H9 (cell line): Measurements from ENCODE around the gene DENND5A. TPM values are rescaled to one million over a fixed set of nuclear protein-coding genes. Genes with fewer than 3 reads are reported as not detected.
A peak's percentile ranks its signal among the peaks of the same experiment; 100 is the strongest.
"Not testable (repeated sequence)": the region's sequence is repeated elsewhere in the genome, so short reads cannot be mapped to it uniquely, and the experiment has no call there.

Source experiments
- DNase-seq: peaks from one replicate; pipeline ENCODE4 v3.0.0-alpha.2; 2017
- H2AFZ ChIP-seq: one replicate; pipeline ENCODE4 v1.6.1; 2013; ENCODE audit warnings: mild to moderate bottlenecking, low read length, control low read depth, moderate library complexity
- H2AK5ac ChIP-seq: 2 replicates; pipeline ENCODE4 v1.6.1; 2013; ENCODE audit warnings: low read length, control low read depth, mixed read lengths; ENCODE audit not compliant: insufficient read length
- H2BK120ac ChIP-seq: one replicate; pipeline ENCODE4 v1.6.1; 2013; ENCODE audit warnings: low read depth, mild to moderate bottlenecking, low read length, control low read depth, inconsistent platforms; ENCODE audit not compliant: poor library complexity, severe bottlenecking
- H2BK12ac ChIP-seq: 2 replicates; pipeline ENCODE4 v1.6.1; 2013; ENCODE audit warnings: low read length, control low read depth, mixed read lengths, low read depth; ENCODE audit not compliant: insufficient read length
- H2BK15ac ChIP-seq: 2 replicates; pipeline ENCODE4 v1.6.1; 2013; ENCODE audit warnings: low read depth, low read length, control low read depth
- H2BK20ac ChIP-seq: one replicate; pipeline ENCODE4 v1.6.1; 2013; ENCODE audit warnings: low read depth, mild to moderate bottlenecking, low read length, control low read depth, inconsistent platforms; ENCODE audit not compliant: poor library complexity, severe bottlenecking
- H2BK5ac ChIP-seq: 2 replicates; pipeline ENCODE4 v1.6.1; 2013; ENCODE audit warnings: low read length, control low read depth, mixed read lengths; ENCODE audit not compliant: insufficient read length
- H3K14ac ChIP-seq: 2 replicates; pipeline ENCODE4 v1.6.1; 2013; ENCODE audit warnings: low read length, control low read depth; ENCODE audit not compliant: insufficient read depth
- H3K18ac ChIP-seq: 2 replicates; pipeline ENCODE4 v1.6.1; 2013; ENCODE audit warnings: low read depth, mild to moderate bottlenecking, mixed read lengths, low read length, control low read depth; ENCODE audit not compliant: insufficient read length
- H3K23ac ChIP-seq: 2 replicates; pipeline ENCODE4 v1.6.1; 2013; ENCODE audit warnings: low read length, control low read depth, mixed read lengths, low read depth; ENCODE audit not compliant: insufficient read length
- H3K23me2 ChIP-seq: 2 replicates; pipeline ENCODE4 v1.6.1; 2013; ENCODE audit warnings: low read depth, mild to moderate bottlenecking, mixed read lengths, low read length, control low read depth; ENCODE audit not compliant: insufficient read length, poor library complexity, severe bottlenecking
- H3K27ac ChIP-seq: 2 replicates; pipeline ENCODE4 v1.5.1; 2013; ENCODE audit warnings: low read length, control low read depth, mixed read lengths, low read depth; ENCODE audit not compliant: insufficient read length
- H3K27me3 ChIP-seq: 2 replicates; pipeline ENCODE4 v1.6.1; 2013; ENCODE audit warnings: low read length, control low read depth, inconsistent platforms; ENCODE audit not compliant: insufficient read depth
- H3K4ac ChIP-seq: 2 replicates; pipeline ENCODE4 v1.6.1; 2013; ENCODE audit warnings: low read depth, mild to moderate bottlenecking, control low read depth, inconsistent platforms, low read length, moderate library complexity
- H3K4me1 ChIP-seq: 2 replicates; pipeline ENCODE4 v1.6.1; 2013; ENCODE audit warnings: low read length, control low read depth, inconsistent platforms; ENCODE audit not compliant: insufficient read depth
- H3K4me2 ChIP-seq: 2 replicates; pipeline ENCODE4 v1.6.1; 2013; ENCODE audit warnings: low read length, control low read depth, mixed read lengths; ENCODE audit not compliant: insufficient read length, insufficient read depth
- H3K56ac ChIP-seq: 2 replicates; pipeline ENCODE4 v1.6.1; 2013; ENCODE audit warnings: low read depth, mild to moderate bottlenecking, mixed read lengths, low read length, control low read depth; ENCODE audit not compliant: insufficient read length
- H3K79me1 ChIP-seq: 2 replicates; pipeline ENCODE4 v1.6.1; 2013; ENCODE audit warnings: low read depth, mild to moderate bottlenecking, moderate library complexity, low read length, control low read depth, inconsistent platforms; ENCODE audit not compliant: insufficient read depth, poor library complexity, severe bottlenecking
- H3K79me2 ChIP-seq: 2 replicates; pipeline ENCODE4 v1.6.1; 2013; ENCODE audit warnings: low read length, control low read depth, inconsistent platforms; ENCODE audit not compliant: insufficient read depth
- H3K9ac ChIP-seq: 2 replicates; pipeline ENCODE4 v1.6.1; 2013; ENCODE audit warnings: low read length, control low read depth, mixed read lengths; ENCODE audit not compliant: insufficient read length; ENCODE audit errors: extremely low read depth
- H3K9me3 ChIP-seq: one replicate; pipeline ENCODE4 v1.6.1; 2013; ENCODE audit warnings: low read depth, low read length, inconsistent platforms; ENCODE audit not compliant: control insufficient read depth
- H3T11ph ChIP-seq: one replicate; pipeline ENCODE4 v1.6.1; 2013; ENCODE audit warnings: mild to moderate bottlenecking, low read length, control low read depth, inconsistent platforms
- H4K20me1 ChIP-seq: one replicate; pipeline ENCODE4 v1.6.1; 2013; ENCODE audit not compliant: control insufficient read depth, insufficient read length, insufficient read depth
- H4K5ac ChIP-seq: 2 replicates; pipeline ENCODE4 v1.6.1; 2013; ENCODE audit warnings: low read depth, mild to moderate bottlenecking, mixed read lengths, low read length, control low read depth; ENCODE audit not compliant: insufficient read length
- H4K8ac ChIP-seq: replicated peaks from 2 replicates; pipeline ENCODE4 v1.6.1; 2013; ENCODE audit warnings: low read length, control low read depth, mixed read lengths, low read depth; ENCODE audit not compliant: insufficient read length
- H4K91ac ChIP-seq: 2 replicates; pipeline ENCODE4 v1.6.1; 2013; ENCODE audit warnings: low read depth, mild to moderate bottlenecking, moderate library complexity, mixed read lengths, low read length, control low read depth; ENCODE audit not compliant: insufficient read length
- H3K27ac Mint-ChIP-seq, 3 experiments: 2 replicates in 2 of 3; 3 replicates in 1 of 3; pipeline ENCODE4 v1.8.0; 2020 to 2021; ENCODE audit warnings: mixed read lengths in 3 of 3, mild to moderate bottlenecking in 1 of 3, moderate library complexity in 1 of 3
- H3K27me3 Mint-ChIP-seq: 2 replicates; pipeline ENCODE4 v1.8.0; 2021; ENCODE audit warnings: low read depth, mild to moderate bottlenecking, moderate library complexity, mixed read lengths
- H3K36me3 Mint-ChIP-seq, 3 experiments: 2 replicates in 2 of 3; 3 replicates in 1 of 3; pipeline ENCODE4 v1.8.0; 2020 to 2021; ENCODE audit warnings: low read depth in 3 of 3, mixed read lengths in 3 of 3; ENCODE audit not compliant: insufficient read depth in 1 of 3
- H3K4me1 Mint-ChIP-seq, 2 experiments: 2 replicates each; pipeline ENCODE4 v1.8.0; 2020; ENCODE audit warnings: mixed read lengths in 2 of 2
- H3K4me3 Mint-ChIP-seq, 2 experiments: 2 replicates in 1 of 2; 3 replicates in 1 of 2; pipeline ENCODE4 v1.8.0; 2020 to 2021; ENCODE audit warnings: mild to moderate bottlenecking in 2 of 2, mixed read lengths in 2 of 2, moderate library complexity in 1 of 2
- H3K9me3 Mint-ChIP-seq, 2 experiments: 2 replicates in 1 of 2; 3 replicates in 1 of 2; pipeline ENCODE4 v1.8.0; 2020; ENCODE audit warnings: mild to moderate bottlenecking in 2 of 2, mixed read lengths in 2 of 2, moderate library complexity in 1 of 2
- CTCF ChIP-seq: fragments of 200-600 bp; sonication (generic); conservative IDR thresholded peaks from 3 replicates; pipeline ENCODE4 v1.8.0; 2021; ENCODE audit warnings: antibody characterized with exemption, mild to moderate bottlenecking
- WGBS: extraction: QIAGEN DNeasy Blood & Tissue Kit; methylation state at CpG from one replicate; pipeline ENCODE4 v1.1.7; 2013; ENCODE audit warnings: missing lambda C conversion rate, low lambda C conversion rate, mixed read lengths; ENCODE audit not compliant: insufficient read length; ENCODE audit errors: extremely low coverage; 5-methylcytosine and 5-hydroxymethylcytosine counted together
- total RNA-seq: library from RNA; stranded (reverse); gene quantifications from 2 replicates; pipeline ENCODE4 v1.2.1, GENCODE V29; 2021

Gene DENND5A
- total RNA-seq, 1 experiment from 2014 or later, result 59.6 TPM

- no peak for DNase-seq
- no peak overlapping the region for H4K91ac ChIP-seq
- H4K5ac ChIP-seq, result no peak overlapping the region
- Mint-ChIP-seq H3K36me3 (peaks cover 0 to 2% (median 0%) of the 10 kb centered on the region in 3 experiments; a peak in 1 of 7 replicates), H3K4me3 (no peak overlapping the region), H3K9me3 (no peaks in the 10 kb centered on the region), H3K27me3 (no peaks in the 10 kb centered on the region), H3K27ac (no peak overlapping the region; a peak in 1 of 7 replicates), H3K4me1 (peaks cover 11 to 22% of the 10 kb centered on the region in 2 experiments)
- H3K9ac ChIP-seq, result no peak overlapping the region
- H2BK15ac ChIP-seq, result no peak overlapping the region; the same call in 1 of the 2 replicates
- H3T11ph ChIP-seq, result no peak overlapping the region
- no peaks in the 10 kb centered on the region for H4K20me1 ChIP-seq
- no peak overlapping the region for H3K56ac ChIP-seq
- no peak overlapping the region for H3K4me2 ChIP-seq
- no peak overlapping the region for H3K18ac ChIP-seq
- peaks cover 5% of the 10 kb centered on the region for H3K79me1 ChIP-seq
- no CpG with 5 or more reads among the region's 5 CpGs for WGBS
- H3K14ac ChIP-seq, result no peak overlapping the region
- H3K23ac ChIP-seq, result no peak overlapping the region
- H2AK5ac ChIP-seq, result no peak overlapping the region
- peaks cover 11% of the 10 kb centered on the region; the same call in 1 of the 2 replicates for H3K79me2 ChIP-seq
- H2BK12ac ChIP-seq, result no peak overlapping the region
- H3K27ac ChIP-seq, result no peak overlapping the region
- H3K23me2 ChIP-seq, result no peaks in the 10 kb centered on the region
- no peaks in the 10 kb centered on the region for H3K9me3 ChIP-seq
- peaks cover 2% of the 10 kb centered on the region for H3K4me1 ChIP-seq
- H2BK20ac ChIP-seq, result no peak overlapping the region
- no peak overlapping the region for H4K8ac ChIP-seq
- TF ChIP-seq CTCF, result no peak
- H3K27me3 ChIP-seq, result no peaks in the 10 kb centered on the region
- no peak overlapping the region for H2BK5ac ChIP-seq
- H2BK120ac ChIP-seq, result no peak overlapping the region
- H2AFZ ChIP-seq, result no peak overlapping the region
- H3K4ac ChIP-seq, result no peak overlapping the region
Observed at GRCh38 chr11:9210224-9210921, 54.8 kb downstream of the DENND5A start.

- not testable (repeated sequence) for H3K9me3 ChIP-seq, H3K23me2 ChIP-seq, H3K4me3 Mint-ChIP-seq, H3K14ac ChIP-seq, H3K36me3 Mint-ChIP-seq, H3T11ph ChIP-seq, H2BK12ac ChIP-seq, H2AK5ac ChIP-seq, H3K18ac ChIP-seq, H3K56ac ChIP-seq, H3K27me3 Mint-ChIP-seq, H2BK20ac ChIP-seq, DNase-seq, H3K23ac ChIP-seq, H2BK5ac ChIP-seq, H3K4me2 ChIP-seq, H4K20me1 ChIP-seq, H3K9ac ChIP-seq, H3K27me3 ChIP-seq, H2BK120ac ChIP-seq, H4K91ac ChIP-seq, H2AFZ ChIP-seq, H3K4me1 ChIP-seq, H3K79me1 ChIP-seq, H3K9me3 Mint-ChIP-seq, H3K4ac ChIP-seq, H3K27ac ChIP-seq, H4K8ac ChIP-seq, H4K5ac ChIP-seq, H2BK15ac ChIP-seq
- WGBS, result no CpG with 5 or more reads among the region's 4 CpGs
- Mint-ChIP-seq H3K4me1 (peaks cover 6 to 14% of the 10 kb centered on the region in 2 experiments), H3K27ac (peak overlapping the region in 1 of 3 experiments; percentile 37; a peak in 2 of 7 replicates)
- peaks cover 11% of the 10 kb centered on the region; the same call in 1 of the 2 replicates for H3K79me2 ChIP-seq
Observed at GRCh38 chr11:9209604-9210003, 55.5 kb downstream of the DENND5A start.
